GM06990 (cell line): ENCODE data around the gene AOC1.

Experiments used
- DNase-seq: peaks from one replicate; pipeline ENCODE4 v3.0.0-alpha.2; 2011; ENCODE audit not compliant: insufficient read length; ENCODE audit errors: extremely low read depth
- H3K27me3 ChIP-seq: replicated peaks from 2 replicates; pipeline ENCODE4 v1.6.0; 2011; ENCODE audit warnings: low read length; ENCODE audit not compliant: control insufficient read depth, insufficient read depth
- H3K36me3 ChIP-seq: 2 replicates; pipeline ENCODE4 v1.5.1; 2011; ENCODE audit warnings: low read length; ENCODE audit not compliant: control insufficient read depth, insufficient read depth
- H3K4me3 ChIP-seq: replicated peaks from 2 replicates; pipeline ENCODE4 v1.5.1; 2011; ENCODE audit warnings: low read depth, mild to moderate bottlenecking, control low read depth, low read length
- TF ChIP-seq, protein P1 (sequence below): IDR thresholded peaks from 2 replicates; pipeline ENCODE4 v1.5.1; 2011; ENCODE audit warnings: low read length, control low read depth, mild to moderate bottlenecking, inconsistent platforms; ENCODE audit not compliant: insufficient read depth, poor library complexity, severe bottlenecking

Gene AOC1

DNA sequence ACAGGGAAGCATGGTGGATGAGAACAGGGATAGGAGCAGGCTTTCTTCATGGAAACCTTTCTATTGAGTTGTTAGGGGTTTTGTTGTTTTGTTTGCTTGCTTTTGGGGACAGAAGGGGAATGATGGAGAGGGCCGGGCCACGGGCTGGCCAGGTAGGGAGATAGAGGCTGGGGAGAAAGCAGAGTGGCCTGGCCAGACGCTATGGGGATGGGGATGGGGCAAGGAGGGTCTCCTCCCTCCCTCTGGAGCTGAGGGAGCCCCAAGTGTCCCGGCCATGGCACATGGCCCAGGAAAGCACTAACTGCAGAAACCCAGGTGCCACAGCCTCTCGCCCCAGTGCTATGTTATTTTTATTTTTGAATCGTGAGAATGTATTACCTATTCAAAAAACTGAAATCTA lies 10.0 kb downstream of the AOC1 start:
- Histone ChIP-seq H3K27me3 (no peaks in the 10 kb centered on the region), H3K4me3 (no peak overlapping the region), H3K36me3 (no peaks in the 10 kb centered on the region)
- TF ChIP-seq, protein P1, sequence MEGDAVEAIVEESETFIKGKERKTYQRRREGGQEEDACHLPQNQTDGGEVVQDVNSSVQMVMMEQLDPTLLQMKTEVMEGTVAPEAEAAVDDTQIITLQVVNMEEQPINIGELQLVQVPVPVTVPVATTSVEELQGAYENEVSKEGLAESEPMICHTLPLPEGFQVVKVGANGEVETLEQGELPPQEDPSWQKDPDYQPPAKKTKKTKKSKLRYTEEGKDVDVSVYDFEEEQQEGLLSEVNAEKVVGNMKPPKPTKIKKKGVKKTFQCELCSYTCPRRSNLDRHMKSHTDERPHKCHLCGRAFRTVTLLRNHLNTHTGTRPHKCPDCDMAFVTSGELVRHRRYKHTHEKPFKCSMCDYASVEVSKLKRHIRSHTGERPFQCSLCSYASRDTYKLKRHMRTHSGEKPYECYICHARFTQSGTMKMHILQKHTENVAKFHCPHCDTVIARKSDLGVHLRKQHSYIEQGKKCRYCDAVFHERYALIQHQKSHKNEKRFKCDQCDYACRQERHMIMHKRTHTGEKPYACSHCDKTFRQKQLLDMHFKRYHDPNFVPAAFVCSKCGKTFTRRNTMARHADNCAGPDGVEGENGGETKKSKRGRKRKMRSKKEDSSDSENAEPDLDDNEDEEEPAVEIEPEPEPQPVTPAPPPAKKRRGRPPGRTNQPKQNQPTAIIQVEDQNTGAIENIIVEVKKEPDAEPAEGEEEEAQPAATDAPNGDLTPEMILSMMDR, result no peak
- DNase-seq, result no peak

DNA sequence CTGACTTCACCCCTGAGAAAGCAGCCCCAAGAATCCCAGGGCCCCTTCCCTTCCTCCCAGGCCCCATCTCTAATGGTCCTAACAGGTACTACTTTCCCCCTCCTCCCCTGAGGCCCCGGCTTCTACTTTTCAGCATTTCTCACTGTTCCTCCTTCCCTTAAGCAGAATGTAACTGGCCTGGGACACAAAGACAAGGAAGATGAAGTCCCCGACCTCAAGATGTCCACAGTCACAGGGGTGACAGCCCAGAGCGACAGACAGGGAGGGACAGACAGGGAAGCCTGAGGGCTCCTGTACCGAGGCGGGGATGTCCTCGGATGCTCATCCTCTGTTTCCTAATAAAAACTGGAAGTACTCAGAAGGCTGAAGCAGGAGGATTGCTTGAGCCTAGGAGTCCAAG lies 11.6 kb downstream of the AOC1 start:
- TF ChIP-seq, protein P1, result no peak
- Histone ChIP-seq H3K27me3 (no peaks in the 10 kb centered on the region; the same call in 1 of the 2 replicates), H3K4me3 (no peak overlapping the region), H3K36me3 (no peaks in the 10 kb centered on the region)
- no peak for DNase-seq

DNA sequence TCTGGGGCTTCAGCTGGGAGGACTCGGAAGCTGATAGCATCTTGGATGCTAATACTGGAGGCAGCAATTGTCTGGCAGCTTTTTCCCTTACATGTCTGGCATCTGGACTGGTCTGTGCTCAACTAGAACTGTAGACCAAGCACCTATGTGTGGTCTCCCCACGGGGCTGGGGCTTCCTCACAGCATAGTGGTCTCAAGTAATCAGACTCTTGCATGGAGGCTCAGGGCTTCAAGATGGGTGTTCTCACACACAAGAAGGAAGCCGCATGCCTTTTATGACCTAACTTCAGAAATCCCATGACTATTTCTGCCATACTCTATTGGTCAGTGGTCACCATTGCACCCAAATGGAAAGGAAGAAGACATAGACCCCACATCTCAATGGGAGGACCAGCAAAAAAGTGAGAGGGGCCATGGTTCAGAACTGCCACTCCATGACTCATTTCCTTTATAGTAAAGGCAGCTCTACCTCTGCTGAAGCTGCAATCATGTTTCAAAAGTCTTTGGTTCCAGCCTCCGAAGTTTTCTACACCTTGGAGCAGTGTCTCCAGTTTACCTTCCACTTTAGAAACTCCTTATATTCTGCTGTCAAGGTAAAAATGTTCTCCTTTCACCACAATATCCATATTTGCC lies 14.7 kb downstream of the AOC1 start:
- H3K4me3 ChIP-seq, result no peak overlapping the region
- no peaks in the 10 kb centered on the region for H3K36me3 ChIP-seq
- TF ChIP-seq, protein P1, result no peak
- no peak for DNase-seq
- H3K27me3 ChIP-seq, result no peaks in the 10 kb centered on the region; the same call in 1 of the 2 replicates

DNA sequence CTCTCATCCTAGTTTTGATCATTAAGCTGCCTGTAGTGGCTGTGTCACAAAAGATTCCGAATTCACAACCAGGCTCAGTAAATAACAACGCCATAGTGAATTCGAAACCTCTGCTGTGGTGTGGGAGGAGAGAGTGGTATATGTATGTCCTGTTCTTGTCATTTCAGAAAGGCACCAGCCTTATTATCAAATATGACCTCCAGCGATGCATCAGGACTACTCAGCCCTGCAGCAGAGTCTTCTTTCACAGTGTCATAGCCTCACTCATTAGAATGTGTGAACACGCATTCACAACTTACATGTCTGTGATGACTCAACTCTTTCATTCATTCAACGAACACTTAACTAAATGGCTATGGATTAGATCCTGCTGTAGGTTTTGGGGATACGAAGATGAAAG lies 15.3 kb downstream of the AOC1 start:
- TF ChIP-seq, protein P1, result no peak
- Histone ChIP-seq H3K27me3 (no peaks in the 10 kb centered on the region; the same call in 1 of the 2 replicates), H3K36me3 (no peaks in the 10 kb centered on the region), H3K4me3 (no peak overlapping the region)
- no peak for DNase-seq

- no peak overlapping the region for H3K4me3 ChIP-seq
- H3K27me3 ChIP-seq, result no peaks in the 10 kb centered on the region; the same call in none of the 2 replicates
- no peaks in the 10 kb centered on the region for H3K36me3 ChIP-seq
- TF ChIP-seq, protein P1, result no peak
- no peak for DNase-seq
These were observed 17.1 kb downstream of the AOC1 start for GRCh38 chr7:150869467-150869866.

- H3K4me3 ChIP-seq, result no peak overlapping the region
- no peak for DNase-seq
- no peaks in the 10 kb centered on the region; the same call in none of the 2 replicates for H3K27me3 ChIP-seq
- no peaks in the 10 kb centered on the region for H3K36me3 ChIP-seq
- TF ChIP-seq, protein P1, result no peak
These were observed 19.3 kb downstream of the AOC1 start for GRCh38 chr7:150871601-150872000.
